ENCODE results near the gene HTR2C.

DNA sequence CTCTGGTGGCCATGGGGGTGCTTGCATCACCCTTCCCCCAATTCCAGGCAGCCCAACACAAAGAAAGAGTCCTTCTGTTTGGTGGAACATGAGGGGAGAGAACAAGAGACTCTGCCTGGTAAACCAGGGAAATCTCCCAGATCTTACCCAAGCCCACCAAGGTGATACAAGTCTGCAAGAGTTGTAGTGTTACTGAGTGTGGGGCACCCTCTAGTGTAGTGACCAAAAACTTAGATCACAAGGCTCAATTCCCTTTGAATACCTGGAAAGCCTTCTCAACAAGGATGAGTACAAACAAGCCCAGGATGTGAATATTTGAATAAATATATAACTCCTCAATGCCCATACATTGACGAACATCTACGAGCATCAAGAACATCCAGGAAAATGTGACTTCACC, 368.8 kb downstream of the HTR2C start:
- TF ChIP-seq, protein P1, sequence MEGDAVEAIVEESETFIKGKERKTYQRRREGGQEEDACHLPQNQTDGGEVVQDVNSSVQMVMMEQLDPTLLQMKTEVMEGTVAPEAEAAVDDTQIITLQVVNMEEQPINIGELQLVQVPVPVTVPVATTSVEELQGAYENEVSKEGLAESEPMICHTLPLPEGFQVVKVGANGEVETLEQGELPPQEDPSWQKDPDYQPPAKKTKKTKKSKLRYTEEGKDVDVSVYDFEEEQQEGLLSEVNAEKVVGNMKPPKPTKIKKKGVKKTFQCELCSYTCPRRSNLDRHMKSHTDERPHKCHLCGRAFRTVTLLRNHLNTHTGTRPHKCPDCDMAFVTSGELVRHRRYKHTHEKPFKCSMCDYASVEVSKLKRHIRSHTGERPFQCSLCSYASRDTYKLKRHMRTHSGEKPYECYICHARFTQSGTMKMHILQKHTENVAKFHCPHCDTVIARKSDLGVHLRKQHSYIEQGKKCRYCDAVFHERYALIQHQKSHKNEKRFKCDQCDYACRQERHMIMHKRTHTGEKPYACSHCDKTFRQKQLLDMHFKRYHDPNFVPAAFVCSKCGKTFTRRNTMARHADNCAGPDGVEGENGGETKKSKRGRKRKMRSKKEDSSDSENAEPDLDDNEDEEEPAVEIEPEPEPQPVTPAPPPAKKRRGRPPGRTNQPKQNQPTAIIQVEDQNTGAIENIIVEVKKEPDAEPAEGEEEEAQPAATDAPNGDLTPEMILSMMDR (IDR thresholded peaks at IDR 0.05; ENCODE audit: poor library complexity, severe bottlenecking) = no peak
- TF ChIP-seq MXI1 (conservative IDR thresholded peaks at IDR 0.05; ENCODE audit: poor library complexity, severe bottlenecking) (no peak), EP300 (conservative IDR thresholded peaks at IDR 0.05; ENCODE audit: poor library complexity, severe bottlenecking) (no peak), RAD21 (conservative IDR thresholded peaks at IDR 0.05) (no peak)

Measured in neural cell (in vitro differentiated cells).